ENCODE measurements around the gene KCNE3.

Gene KCNE3

GRCh38 chr11:74505911-74506310, 38.6 kb upstream of the KCNE3 start:
- H3K27me3 ChIP-seq (ENCODE audit: insufficient read depth, low read length, poor library complexity) = no peaks in the 10 kb centered on the region
- H3K4me3 ChIP-seq (ENCODE audit: low read depth in 1 of 2, low read length in 2 of 2) = no peak overlapping the region
- no peak overlapping the region for H3K4me2 ChIP-seq (ENCODE audit: insufficient read depth, low read length)
- peaks cover 8% of the 10 kb centered on the region for H3K9me3 ChIP-seq (ENCODE audit: insufficient read depth, low read length, severe bottlenecking)
- no peaks in the 10 kb centered on the region for H4K20me1 ChIP-seq (ENCODE audit: insufficient read depth, low read length)
- no peak overlapping the region for H2AFZ ChIP-seq (ENCODE audit: low read depth, low read length)
- no peaks in the 10 kb centered on the region for H3K79me2 ChIP-seq (ENCODE audit: insufficient read depth, low read length)
- ATAC-seq (ENCODE audit: insufficient read depth, low read depth) (no peak), DNase-seq (no peak)
- no peaks in the 10 kb centered on the region for H3K4me1 ChIP-seq (ENCODE audit: insufficient read depth, low read length)
- no peak overlapping the region for H3K9ac ChIP-seq (ENCODE audit: low read depth, low read length)
- no peaks in the 10 kb centered on the region for H3K36me3 ChIP-seq (ENCODE audit: insufficient read depth, low read length)
- TF ChIP-seq EZH2 (IDR thresholded peaks at IDR 0.05; ENCODE audit: borderline replicate concordance, low read depth, low read length, severe bottlenecking) = no peak
- TF ChIP-seq, protein P1, sequence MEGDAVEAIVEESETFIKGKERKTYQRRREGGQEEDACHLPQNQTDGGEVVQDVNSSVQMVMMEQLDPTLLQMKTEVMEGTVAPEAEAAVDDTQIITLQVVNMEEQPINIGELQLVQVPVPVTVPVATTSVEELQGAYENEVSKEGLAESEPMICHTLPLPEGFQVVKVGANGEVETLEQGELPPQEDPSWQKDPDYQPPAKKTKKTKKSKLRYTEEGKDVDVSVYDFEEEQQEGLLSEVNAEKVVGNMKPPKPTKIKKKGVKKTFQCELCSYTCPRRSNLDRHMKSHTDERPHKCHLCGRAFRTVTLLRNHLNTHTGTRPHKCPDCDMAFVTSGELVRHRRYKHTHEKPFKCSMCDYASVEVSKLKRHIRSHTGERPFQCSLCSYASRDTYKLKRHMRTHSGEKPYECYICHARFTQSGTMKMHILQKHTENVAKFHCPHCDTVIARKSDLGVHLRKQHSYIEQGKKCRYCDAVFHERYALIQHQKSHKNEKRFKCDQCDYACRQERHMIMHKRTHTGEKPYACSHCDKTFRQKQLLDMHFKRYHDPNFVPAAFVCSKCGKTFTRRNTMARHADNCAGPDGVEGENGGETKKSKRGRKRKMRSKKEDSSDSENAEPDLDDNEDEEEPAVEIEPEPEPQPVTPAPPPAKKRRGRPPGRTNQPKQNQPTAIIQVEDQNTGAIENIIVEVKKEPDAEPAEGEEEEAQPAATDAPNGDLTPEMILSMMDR (IDR thresholded peaks at IDR 0.05; ENCODE audit: borderline replicate concordance, extremely low read depth, low read length, poor library complexity, severe bottlenecking) = no peak
- H3K27ac ChIP-seq (ENCODE audit: low read length) = no peak overlapping the region

DNA sequence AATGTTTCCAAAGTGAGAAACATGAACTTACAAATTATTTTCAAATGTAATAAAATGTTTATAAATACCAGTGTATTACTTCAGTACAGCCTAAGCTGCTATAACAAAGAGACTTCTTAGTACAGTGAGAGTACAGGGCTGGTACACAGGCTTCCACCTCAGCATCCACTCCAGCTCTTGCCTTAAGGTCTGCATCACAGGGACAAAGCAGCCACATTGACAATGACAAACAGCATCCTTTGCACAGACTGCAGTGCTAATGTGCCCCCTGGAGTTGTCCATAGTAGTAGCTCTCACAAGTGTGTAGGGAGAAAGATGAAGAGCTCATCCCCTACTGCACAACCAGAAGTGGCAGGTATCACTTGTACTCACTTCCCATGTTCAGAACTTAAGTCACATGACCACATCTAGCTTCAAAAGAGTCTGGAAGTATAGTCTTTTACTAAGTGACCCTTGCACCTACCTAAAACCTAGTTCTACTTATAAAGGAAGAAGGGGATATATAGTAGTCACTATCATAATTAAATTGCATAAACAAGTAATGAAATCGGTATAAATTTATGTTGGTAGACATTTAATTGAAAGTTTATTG, 36.8 kb upstream of the KCNE3 start:
- no peak overlapping the region for H3K4me3 ChIP-seq (ENCODE audit: low read depth in 1 of 2, low read length in 2 of 2)
- no peak overlapping the region for H3K9ac ChIP-seq (ENCODE audit: low read depth, low read length)
- H2AFZ ChIP-seq (ENCODE audit: low read depth, low read length) = no peak overlapping the region
- H3K4me1 ChIP-seq (ENCODE audit: insufficient read depth, low read length) = no peaks in the 10 kb centered on the region
- TF ChIP-seq EZH2 (IDR thresholded peaks at IDR 0.05; ENCODE audit: borderline replicate concordance, low read depth, low read length, severe bottlenecking) = no peak
- TF ChIP-seq, protein P1 (IDR thresholded peaks at IDR 0.05; ENCODE audit: borderline replicate concordance, extremely low read depth, low read length, poor library complexity, severe bottlenecking) = no peak
- DNase-seq = no peak
- ATAC-seq (ENCODE audit: insufficient read depth, low read depth) = no peak
- H3K27ac ChIP-seq (ENCODE audit: low read length) = no peak overlapping the region
- no peaks in the 10 kb centered on the region for H4K20me1 ChIP-seq (ENCODE audit: insufficient read depth, low read length)
- H3K79me2 ChIP-seq (ENCODE audit: insufficient read depth, low read length) = no peaks in the 10 kb centered on the region
- H3K36me3 ChIP-seq (ENCODE audit: insufficient read depth, low read length) = no peaks in the 10 kb centered on the region
- H3K27me3 ChIP-seq (ENCODE audit: insufficient read depth, low read length, poor library complexity) = no peaks in the 10 kb centered on the region
- no peak overlapping the region for H3K4me2 ChIP-seq (ENCODE audit: insufficient read depth, low read length)
- peaks cover 8% of the 10 kb centered on the region for H3K9me3 ChIP-seq (ENCODE audit: insufficient read depth, low read length, severe bottlenecking)

- Histone ChIP-seq H3K36me3 (ENCODE audit: insufficient read depth, low read length) (no peaks in the 10 kb centered on the region; the same call in 1 of the 2 replicates), H3K9ac (ENCODE audit: low read depth, low read length) (no peak overlapping the region), H3K9me3 (ENCODE audit: insufficient read depth, low read length, severe bottlenecking) (no peaks in the 10 kb centered on the region), H3K27ac (ENCODE audit: low read length) (no peak overlapping the region), H3K4me1 (ENCODE audit: insufficient read depth, low read length) (peaks cover 19% of the 10 kb centered on the region), H3K79me2 (ENCODE audit: insufficient read depth, low read length) (no peaks in the 10 kb centered on the region), H3K4me2 (ENCODE audit: insufficient read depth, low read length) (no peak overlapping the region), H3K27me3 (ENCODE audit: insufficient read depth, low read length, poor library complexity) (no peaks in the 10 kb centered on the region), H4K20me1 (ENCODE audit: insufficient read depth, low read length) (no peaks in the 10 kb centered on the region), H2AFZ (ENCODE audit: low read depth, low read length) (no peak overlapping the region), H3K4me3 (ENCODE audit: low read depth in 1 of 2, low read length in 2 of 2) (no peak overlapping the region)
- no peak for DNase-seq
- TF ChIP-seq, protein P1 (IDR thresholded peaks at IDR 0.05; ENCODE audit: borderline replicate concordance, extremely low read depth, low read length, poor library complexity, severe bottlenecking) = no peak
- TF ChIP-seq EZH2 (IDR thresholded peaks at IDR 0.05; ENCODE audit: borderline replicate concordance, low read depth, low read length, severe bottlenecking) = no peak
- ATAC-seq (ENCODE audit: insufficient read depth, low read depth) = no peak
Observed at GRCh38 chr11:74494916-74495315, 27.6 kb upstream of the KCNE3 start.
